ENCODE data around the gene MYO5B.

GRCh38 chr18:50199346-50199855, 4.5 kb upstream of the MYO5B start:
- no peak for TF ChIP-seq CTCF (IDR thresholded peaks at IDR 0.05)
- TF ChIP-seq POLR2A (IDR thresholded peaks at IDR 0.05) = no peak

Data from esophagus squamous epithelium (tissue), 4 donors.